CD4-positive, alpha-beta T cell treated with Interleukin-6 at 100 ng/mL for 8 hours (primary cell): ENCODE measurements around the gene PRR7.

Source experiments
- DNase-seq: peaks from one replicate; pipeline ENCODE4 v3.0.0-alpha.2; 2020; ENCODE audit warnings: mixed read lengths, low spot score

Gene PRR7

DNA sequence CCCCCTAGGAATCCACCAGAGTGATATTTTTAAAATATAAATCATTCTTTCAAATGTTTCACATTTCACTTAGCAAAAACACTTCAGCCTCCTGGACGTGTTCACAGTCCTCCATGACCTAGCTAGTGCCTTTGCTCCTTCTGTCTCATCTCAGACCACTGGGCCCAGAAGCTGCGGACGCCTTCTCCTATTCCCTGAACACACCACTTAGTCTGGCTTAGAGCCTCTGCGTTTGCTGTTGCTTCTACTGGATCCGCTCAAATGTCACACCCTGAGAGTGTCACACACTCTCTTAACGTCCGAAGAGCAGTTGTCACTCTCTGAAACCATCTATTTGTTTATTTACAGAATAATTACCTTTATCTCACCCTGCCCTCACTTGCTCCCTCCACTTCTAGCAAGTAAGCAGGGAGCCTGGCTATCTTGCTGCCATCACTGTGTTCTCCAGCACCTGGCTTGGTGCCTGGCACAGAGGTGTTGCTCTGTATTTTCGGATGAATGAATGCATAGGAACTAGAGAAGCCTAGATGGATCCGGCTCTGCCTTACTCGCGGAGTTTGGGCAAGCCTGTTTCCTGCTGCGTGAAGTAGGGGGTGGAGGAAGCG lies 21.3 kb upstream of the PRR7 start:
- DNase-seq: no peak

DNA sequence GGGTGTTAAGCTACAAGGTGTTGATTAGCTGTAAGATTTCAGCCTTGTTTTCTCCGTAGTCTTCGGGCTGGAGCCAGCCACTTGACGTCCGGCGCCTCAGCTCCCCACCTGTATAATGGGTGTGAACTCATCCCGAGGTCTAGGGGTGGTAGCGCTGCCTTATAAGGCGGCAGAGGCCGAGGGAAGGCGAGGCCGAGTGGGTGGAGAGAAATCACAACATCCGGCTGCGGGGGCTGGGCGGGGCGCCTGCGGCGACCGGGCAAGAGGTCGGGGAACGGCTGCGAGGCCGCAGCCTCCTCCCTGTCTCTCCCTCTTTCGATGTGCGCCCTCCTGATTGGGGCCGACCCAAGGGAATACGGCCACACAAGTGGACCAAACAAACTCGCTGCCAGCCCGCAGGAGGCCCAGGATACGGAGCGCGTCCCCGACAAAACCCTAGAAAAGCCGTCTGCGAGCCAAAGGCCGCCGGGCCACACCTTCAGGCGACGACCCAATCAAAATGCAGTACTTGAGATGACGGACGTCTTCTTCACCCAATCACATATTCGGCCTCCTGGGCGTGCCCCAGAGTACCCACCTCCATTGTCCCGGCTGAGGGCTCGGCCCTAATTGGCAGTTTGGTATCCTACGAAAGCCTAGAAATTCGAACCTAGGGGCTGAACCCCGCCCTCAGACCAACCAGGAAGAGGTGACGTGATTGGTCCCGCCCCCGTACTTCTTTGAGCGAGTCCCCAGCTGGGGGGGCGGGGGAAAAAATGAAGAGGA lies 20.6 kb upstream of the PRR7 start:
- DNase-seq: peak; percentile 100

DNA sequence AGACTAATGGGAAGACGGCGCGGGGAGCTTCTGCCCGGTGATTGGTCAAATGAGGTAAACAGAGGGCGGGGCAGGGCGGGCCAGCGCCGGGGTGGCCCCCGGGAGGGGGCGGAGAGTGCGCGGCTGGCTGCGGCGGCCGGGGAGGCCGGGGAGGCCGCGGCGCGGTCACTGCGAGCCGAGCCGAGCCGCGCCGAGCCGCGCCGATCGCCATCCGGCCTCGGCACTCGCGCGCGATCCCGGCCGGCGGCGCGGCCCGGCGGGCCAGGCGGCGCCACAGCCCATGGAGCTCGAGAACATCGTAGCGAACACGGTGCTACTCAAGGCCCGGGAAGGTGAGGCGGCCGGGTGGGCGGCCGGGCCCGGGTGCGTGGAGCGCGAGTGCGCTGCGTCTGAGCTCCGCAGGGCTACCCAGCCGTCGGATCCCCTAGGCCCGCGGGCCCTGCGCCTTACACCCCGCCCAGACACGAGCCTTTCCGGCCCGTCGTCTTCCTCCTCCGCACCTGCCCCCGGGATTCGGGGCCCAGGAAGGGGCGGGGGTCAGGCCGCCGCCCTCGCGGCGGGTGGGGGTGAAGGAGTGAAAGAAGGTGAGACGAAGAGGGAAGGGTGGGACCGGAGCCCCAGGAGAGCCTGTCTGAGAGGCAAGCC lies 19.9 kb upstream of the PRR7 start, which contains the start of gene GRK6:
Gene GRK6, plus strand, starts transcription at position 111 of the 645 bp plus-strand sequence. Its CDS starts 170 bp downstream, at position 281.
- peak; percentile 77 for DNase-seq

DNA sequence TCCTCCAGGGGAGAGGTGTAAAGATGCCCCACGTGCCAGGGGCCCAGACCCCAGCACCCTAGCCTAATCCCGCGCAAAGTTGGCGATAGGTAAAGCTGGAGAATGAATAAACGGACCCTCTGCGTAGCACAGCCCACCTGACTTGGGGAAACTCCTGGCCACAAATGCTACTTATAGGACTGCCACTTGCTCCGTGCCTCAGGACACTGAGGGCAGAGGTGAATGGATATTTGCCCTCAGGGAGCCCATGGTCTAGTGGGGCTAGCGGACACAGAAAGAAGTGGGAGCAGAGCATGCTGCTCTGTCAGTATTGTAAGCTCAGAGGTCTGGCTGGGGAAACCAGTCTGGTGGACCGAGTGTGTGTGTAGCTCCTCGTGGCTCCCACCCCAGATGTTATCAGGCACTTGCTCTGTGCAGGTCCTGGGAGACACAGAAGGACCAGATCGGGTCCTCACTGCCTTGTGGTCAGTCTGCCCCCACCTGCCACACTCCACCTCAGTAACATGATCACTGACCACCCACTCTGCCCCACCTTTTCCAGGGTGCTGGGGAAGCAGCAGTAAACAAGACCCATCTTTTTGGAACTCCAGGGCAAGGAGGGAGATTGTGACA lies 19.3 kb upstream of the PRR7 start:
- DNase-seq: no peak

DNA sequence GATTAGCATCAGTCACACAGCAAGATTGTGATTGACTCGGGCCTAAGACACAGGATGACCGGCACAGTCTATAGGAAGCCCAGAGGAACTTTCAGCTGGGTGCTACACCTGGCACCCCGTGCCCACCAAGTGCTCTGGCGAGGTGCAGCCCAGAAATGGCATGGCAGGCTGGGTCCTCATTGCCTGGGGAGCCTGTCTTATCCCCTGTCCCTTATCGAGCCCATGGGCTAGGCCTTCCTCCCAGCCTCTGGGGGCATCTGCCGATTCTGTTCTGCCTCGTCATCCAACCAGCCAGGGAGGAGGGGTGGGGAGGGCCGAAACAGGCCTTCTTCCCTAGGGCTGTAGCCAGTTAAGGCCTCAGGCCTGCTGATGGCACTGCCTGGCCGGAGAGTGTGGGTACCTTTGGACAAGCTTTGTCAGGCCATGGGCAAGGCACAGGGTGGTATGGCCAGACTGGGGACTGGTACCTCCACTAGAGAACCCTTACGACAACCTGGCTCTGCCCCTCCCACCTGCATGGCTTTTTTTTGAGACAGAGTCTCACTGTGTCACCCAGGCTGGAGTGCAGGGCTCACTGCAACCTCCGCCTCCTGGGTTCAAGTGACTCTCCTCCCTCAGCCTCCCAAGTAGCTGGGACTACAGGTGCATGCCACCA lies 18.6 kb upstream of the PRR7 start:
- no peak for DNase-seq

DNA sequence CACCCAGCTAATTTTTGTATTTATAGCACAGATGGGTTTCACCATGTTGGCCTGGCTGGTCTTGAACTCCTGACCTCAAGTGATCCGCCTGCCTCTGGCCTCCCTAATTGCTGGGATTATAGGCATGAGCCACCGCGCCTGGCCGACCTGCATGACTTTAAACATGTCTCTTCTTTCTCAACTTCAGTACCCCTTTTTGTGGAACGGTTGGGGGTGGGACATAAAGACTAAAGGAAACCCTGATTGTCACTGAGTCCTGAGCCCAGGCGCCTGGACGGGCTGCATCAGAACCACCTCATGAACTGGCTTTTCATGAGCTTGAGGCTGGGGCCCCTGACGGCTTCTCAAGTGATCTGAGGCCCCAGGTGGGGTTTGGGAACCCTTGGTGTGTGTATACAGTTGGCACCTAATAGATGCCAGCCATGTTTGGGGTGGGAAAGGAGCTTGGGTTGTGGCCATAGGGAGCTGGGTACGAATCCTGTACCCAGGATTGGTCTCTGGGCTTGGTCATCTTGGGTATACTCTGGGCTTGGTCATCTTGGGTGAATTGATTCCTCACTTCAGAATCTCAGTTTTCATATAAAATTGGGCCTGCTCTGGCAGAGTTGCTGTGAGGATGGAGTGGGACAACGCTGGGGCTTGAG lies 17.9 kb upstream of the PRR7 start:
- DNase-seq: no peak

DNA sequence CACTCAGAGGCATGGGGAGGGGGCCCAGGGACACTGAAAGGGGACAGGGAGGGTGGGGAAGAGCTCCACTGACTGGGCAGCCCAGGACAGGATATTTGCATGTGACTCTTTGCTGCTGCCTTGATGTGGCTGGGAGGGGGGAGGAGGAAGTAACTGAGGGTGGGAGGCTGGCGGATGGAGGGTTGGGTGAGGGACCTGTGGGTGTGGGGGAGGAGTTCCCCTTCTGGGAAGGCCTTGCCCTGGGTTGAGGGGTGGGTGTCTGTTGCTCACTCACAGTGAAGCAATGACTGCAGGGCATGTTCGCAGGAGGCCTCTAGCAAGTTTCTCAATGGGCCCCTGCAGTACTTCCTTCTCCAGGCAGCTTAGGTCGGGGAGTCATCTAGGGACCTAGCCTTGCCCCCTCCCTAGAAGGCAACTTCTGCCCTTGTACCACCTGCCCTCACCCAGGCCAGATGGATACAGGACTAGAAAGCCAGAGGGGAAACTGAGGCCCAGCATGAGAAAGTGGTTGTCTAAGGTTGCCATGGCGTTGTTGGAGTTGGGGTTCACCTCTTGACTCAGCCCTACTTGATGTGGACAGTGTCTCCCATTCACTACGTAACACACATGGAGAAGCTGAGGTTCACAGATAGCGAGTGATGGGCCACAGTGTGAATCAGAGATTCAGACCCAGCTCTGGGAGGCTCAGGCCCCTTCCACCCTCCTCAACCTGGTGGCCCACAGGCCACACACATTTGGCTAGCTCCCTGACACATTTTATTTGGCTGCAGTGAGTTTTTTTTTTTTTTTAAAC lies 17.2 kb upstream of the PRR7 start:
- DNase-seq: peak; percentile 92

DNA sequence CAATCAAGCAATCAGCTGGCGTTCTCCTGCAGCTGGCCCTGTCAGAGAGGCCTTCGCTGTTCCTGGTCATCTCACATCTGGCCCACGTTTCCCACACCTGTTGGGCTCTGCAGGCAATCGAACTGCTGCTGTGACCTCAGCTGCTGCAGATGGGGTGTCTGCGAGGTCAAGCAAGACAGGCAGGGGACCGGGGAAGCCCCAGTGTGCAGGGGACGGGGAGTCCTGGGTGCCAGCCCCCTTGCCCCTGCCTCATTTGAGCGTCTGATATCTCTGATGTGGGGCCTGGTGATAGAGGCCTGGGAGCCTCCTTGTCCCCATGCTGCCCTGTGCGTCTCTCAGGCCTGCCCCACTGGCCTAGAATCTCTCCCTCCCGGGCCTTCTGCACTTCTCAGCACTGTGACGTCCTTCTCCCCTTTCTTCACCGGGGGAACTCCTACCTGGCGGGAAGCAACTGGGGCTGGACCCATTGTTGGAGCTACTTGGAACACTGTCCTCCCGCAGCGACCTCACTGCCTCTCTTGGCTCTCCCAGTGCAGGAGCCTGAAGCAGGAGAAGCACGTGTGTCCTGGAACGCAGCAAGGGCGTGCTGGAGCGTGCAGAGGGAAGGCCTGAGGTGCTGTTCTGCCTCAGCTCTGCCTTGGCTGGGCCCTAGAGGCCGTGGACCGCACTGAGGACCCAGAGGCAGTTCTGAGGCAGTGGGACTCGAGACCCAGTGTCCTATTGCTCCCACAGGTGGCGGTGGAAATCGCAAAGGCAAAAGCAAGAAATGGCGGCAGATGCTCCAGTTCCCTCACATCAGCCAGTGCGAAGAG lies 16.3 kb upstream of the PRR7 start:
- DNase-seq: no peak

DNA sequence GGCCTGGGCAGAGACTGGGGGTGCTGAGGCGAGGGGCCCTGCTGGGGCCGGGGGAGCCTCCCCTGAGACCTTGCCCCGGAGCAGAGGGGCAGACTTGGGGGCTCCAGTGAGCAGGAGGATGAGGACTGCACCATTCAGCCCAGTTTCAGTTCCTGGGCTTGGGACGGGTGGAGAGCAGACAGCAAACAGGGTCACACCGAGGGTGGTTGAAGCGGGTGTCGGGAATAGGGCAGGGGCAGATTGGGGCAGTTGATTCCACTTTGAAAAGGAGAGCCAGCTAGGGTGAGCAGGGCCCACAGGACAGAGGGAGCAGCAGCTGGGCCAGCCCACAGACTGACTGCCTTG lies 15.7 kb upstream of the PRR7 start:
- no peak for DNase-seq

DNA sequence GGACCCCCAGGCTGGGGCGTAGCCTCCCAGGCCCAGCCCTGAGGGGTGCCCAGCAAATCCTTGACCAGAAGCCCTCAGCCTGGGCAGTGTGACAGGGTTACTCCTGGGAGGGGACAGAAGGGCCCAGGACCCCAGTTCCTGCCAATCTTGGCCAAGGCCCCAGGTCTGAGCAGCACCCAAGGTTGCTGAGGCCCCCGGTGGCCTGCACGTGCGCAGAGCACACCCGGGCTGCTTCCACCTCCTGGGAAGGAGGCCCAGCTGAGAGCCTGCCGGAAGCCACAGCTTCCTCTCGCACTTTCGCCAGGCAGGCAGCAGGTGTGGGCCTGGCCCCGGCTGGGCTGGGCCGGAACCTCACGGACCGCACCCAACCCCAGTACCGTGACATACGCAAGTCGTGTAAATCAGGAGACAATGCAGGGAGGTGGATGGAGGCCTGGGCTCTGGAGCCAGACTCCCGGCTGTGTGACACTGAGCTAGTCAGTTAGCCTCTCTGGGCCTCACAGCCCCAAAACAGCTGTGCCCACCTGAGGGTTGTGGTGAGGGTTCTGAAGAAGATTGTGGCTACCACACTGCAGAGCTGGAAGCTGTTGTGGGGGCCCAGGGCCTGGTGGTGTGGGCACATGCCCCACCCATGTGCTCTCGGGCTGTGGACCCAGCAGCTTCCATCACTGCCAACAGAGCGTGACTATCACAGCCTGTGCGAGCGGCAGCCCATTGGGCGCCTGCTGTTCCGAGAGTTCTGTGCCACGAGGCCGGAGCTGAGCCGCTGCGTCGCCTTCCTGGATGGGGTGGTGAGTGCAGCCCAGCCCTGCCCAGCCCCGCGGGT lies 15.1 kb upstream of the PRR7 start:
- peak; percentile 79 for DNase-seq

DNA sequence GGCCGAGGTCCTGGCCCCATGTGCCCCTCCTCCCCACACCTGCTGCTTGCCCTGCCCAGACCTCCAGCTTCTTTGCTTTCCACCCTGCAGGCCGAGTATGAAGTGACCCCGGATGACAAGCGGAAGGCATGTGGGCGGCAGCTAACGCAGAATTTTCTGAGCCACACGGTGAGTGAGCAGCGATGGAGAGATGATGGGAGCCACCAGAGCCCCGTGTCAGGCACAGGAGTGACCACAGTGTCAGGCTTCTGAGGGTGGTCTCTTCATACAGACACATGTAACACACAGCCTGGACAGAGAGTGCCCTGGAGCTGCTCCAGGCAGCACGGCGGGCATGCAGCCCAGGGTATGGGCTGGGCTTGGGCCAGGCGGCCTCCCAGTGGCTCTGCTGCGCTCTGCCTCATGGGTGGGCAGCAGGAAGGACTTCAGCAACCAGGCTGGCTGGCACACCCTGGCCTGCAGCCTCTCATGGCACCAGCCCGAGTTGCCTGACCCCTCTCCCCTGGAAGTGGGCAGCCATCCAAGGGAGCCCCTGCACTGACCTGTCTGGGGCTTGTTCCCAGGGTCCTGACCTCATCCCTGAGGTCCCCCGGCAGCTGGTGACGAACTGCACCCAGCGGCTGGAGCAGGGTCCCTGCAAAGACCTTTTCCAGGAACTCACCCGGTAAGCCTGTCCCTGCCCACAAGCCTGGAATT lies 14.3 kb upstream of the PRR7 start:
- DNase-seq: no peak

DNA sequence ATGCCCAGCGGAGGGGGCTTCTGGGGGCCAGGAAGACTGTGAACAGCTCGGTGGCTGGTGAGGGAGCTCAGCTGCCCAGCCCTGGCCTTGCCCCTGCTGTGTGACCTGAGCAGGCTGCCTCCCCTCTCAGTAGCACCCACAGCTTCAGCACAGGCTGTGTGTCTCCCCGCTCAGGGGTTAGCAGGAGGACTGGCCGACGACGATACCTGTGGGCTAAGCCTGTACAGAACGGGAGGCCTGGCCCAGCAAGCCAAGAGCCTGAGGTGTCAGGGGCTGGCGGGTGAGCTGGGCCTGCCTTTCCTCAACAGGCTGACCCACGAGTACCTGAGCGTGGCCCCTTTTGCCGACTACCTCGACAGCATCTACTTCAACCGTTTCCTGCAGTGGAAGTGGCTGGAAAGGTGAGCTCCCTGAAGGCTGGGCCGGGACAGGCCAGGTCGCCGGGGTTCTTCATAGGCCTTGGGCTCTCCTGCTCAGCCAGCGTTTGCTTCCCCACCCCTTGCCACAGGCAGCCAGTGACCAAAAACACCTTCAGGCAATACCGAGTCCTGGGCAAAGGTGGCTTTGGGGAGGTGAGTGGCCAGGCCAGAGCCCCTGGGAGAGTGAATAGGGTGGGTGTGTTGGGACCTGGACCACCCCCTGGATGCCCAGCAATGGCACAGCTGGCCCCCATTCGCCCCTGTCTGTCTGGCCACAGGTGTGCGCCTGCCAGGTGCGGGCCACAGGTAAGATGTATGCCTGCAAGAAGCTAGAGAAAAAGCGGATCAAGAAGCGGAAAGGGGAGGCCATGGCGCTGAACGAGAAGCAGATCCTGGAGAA lies 13.6 kb upstream of the PRR7 start:
- no peak for DNase-seq

DNA sequence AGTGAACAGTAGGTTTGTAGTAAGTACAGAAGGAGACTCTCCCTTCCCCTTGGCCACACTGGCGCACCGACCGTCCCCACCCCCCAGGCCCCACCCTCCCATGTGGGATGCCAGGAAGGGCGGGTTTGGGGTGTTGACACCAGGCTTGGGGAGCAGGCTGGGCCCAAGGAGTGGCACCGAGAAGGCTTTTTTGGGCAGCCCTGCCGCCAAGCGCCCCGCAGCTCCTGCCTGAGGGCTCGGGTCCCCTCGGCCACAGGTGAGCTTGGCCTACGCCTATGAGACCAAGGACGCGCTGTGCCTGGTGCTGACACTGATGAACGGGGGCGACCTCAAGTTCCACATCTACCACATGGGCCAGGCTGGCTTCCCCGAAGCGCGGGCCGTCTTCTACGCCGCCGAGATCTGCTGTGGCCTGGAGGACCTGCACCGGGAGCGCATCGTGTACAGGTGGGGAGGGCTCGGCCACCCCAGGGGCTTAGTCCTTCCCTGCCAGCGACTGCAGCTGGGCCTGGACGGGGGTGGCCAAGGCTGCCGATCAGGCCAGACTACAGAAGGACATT lies 12.9 kb upstream of the PRR7 start:
- no peak for DNase-seq

DNA sequence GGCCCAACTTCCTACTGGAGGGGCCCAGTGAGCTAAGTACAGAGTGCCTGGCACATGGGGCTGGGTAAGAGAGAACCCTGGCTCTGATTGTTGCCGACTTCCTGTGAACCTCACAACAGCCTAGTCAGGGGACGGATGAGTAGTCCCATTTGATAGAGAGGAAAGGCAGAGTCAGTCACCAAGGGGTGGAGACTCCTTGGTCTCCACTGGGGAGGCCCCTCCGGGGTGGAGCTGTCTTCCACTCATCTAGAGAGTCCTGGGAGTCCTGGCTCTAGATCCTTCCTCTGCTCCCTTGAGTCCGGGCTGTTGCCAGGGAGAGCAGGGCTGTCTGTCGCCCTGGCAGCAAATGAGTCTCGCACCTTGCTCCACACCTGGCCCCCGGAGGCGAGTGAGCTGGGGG lies 12.2 kb upstream of the PRR7 start:
- DNase-seq: peak; percentile 65

DNA sequence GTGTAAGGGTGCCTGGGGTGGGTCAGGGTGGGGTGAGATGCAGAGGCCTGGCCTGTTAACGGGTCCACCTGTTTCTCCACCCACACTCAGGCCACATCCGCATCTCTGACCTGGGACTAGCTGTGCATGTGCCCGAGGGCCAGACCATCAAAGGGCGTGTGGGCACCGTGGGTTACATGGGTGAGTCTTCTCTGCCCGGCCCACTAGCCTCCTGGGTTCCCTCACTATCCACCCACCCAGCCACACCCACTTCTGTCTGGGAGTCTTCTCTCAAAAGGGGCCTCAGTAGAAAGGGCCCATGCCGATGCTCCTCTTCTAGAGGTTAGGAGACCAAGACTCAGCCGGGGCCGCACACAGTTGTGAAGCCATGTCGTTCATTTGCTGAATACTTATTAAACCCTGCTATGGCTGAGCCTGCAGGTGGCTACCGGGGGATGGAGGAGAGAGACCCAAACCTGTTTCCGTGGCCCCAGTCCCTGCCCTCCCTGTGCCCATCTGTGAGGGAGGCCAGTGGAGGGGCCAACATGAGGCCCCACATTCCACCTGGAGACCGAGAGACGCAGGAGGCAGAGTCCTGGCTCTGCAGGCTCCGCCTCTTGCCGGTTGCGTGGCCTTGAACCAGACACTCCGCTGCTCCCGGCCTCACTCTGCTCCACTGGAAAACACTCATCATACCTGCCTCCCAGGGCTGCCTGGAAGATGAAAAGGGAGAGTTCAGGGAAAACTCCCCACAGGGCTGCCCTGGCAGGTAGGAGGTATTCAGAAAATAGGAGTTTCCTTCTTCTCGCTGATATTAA lies 11.5 kb upstream of the PRR7 start:
- DNase-seq: no peak

DNA sequence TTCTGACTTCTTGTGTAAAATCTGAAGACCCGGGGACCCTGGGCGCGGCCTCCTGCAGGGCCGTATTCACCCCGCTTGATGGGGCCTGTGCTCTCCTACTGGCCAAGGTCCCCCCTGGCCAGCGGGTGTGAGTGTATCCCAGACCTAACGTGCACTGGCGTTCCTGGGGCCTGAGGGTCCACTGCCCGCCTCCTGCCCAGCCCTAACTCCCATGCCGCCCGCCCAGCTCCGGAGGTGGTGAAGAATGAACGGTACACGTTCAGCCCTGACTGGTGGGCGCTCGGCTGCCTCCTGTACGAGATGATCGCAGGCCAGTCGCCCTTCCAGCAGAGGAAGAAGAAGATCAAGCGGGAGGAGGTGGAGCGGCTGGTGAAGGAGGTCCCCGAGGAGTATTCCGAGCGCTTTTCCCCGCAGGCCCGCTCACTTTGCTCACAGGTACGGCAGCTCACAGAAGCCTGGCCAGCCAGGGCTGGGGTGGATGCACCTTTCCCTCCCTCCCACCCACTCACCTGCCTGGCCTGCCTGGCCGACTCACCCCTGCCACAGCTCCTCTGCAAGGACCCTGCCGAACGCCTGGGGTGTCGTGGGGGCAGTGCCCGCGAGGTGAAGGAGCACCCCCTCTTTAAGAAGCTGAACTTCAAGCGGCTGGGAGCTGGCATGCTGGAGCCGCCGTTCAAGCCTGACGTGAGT lies 10.6 kb upstream of the PRR7 start:
- DNase-seq: no peak
